ENCODE results near the gene TET1.
"Not testable (repeated sequence)": the region's sequence is repeated elsewhere in the genome, so short reads cannot be mapped to it uniquely, and the experiment has no call there.

Gene TET1

GRCh38 chr10:68740676-68741075 lies 180.5 kb downstream of the TET1 start:
- H3K36me3 ChIP-seq (ENCODE audit: control insufficient read depth in 4 of 4, insufficient read depth in 4 of 4, low read length in 3 of 4) = peaks cover 28 to 90% (median 58%) of the 10 kb centered on the region in 4 experiments
- CTCF ChIA-PET; H3K27me3 ChIP-seq (replicated peaks in 2 of 5; ENCODE audit: control insufficient read depth in 4 of 5, insufficient read depth in 5 of 5, low read length in 4 of 5); POLR2A ChIA-PET; H3K27ac ChIP-seq (ENCODE audit: insufficient read depth in 1 of 2, low read depth in 1 of 2, low read length in 2 of 2, poor library complexity in 1 of 2, severe bottlenecking in 2 of 2); H3K9me3 ChIP-seq (ENCODE audit: control extremely low read depth in 1 of 5, control insufficient read depth in 4 of 5, insufficient read depth in 2 of 5, low read depth in 1 of 5, low read length in 4 of 5); DNase-seq; H3K4me3 ChIP-seq (ENCODE audit: control insufficient read depth in 1 of 7, extremely low read depth in 1 of 7, insufficient read depth in 4 of 7, low read depth in 2 of 7, low read length in 6 of 7); H3K4me1 ChIP-seq (ENCODE audit: control extremely low read depth in 1 of 4, control insufficient read depth in 4 of 4, insufficient read depth in 4 of 4, low read length in 3 of 4): not testable (repeated sequence)
- no CpG with 5 or more reads among the region's 5 CpGs for WGBS (ENCODE audit: insufficient coverage)

- Histone ChIP-seq H3K4me3 (ENCODE audit: control insufficient read depth in 1 of 7, extremely low read depth in 1 of 7, insufficient read depth in 4 of 7, low read depth in 2 of 7, low read length in 6 of 7) (no peak overlapping the region), H3K27me3 (replicated peaks in 2 of 5; ENCODE audit: control insufficient read depth in 4 of 5, insufficient read depth in 5 of 5, low read length in 4 of 5) (no peaks in the 10 kb centered on the region), H3K27ac (ENCODE audit: insufficient read depth in 1 of 2, low read depth in 1 of 2, low read length in 2 of 2, poor library complexity in 1 of 2, severe bottlenecking in 2 of 2) (no peak overlapping the region), H3K9me3 (ENCODE audit: control extremely low read depth in 1 of 5, control insufficient read depth in 4 of 5, insufficient read depth in 2 of 5, low read depth in 1 of 5, low read length in 4 of 5) (no peaks in the 10 kb centered on the region), H3K4me1 (ENCODE audit: control extremely low read depth in 1 of 4, control insufficient read depth in 4 of 4, insufficient read depth in 4 of 4, low read length in 3 of 4) (no peaks in the 10 kb centered on the region), H3K36me3 (ENCODE audit: control insufficient read depth in 4 of 4, insufficient read depth in 4 of 4, low read length in 3 of 4) (peaks cover 26 to 85% (median 52%) of the 10 kb centered on the region in 4 experiments)
- ChIA-PET CTCF (no interaction called here), POLR2A (no interaction called here)
- DNase-seq = no peak
- WGBS (ENCODE audit: insufficient coverage) = 96% methylated on average over 4 of the region's 6 CpGs
These were observed 182.3 kb downstream of the TET1 start for GRCh38 chr10:68742397-68742796.

All from common myeloid progenitor, CD34-positive (primary cell).